IPS-18c (cell line): ENCODE results near the gene LRRC42.
"Not testable (repeated sequence)": the region's sequence is repeated elsewhere in the genome, so short reads cannot be mapped to it uniquely, and the experiment has no call there.

Source experiments
- H3K4me3 ChIP-seq: 2 replicates; pipeline ENCODE4 v1.7.0; 2013; ENCODE audit warnings: low read depth, mild to moderate bottlenecking, low read length, moderate library complexity; ENCODE audit not compliant: insufficient read depth
- H3K9me3 ChIP-seq: one replicate; pipeline ENCODE4 v1.6.1; 2013; ENCODE audit warnings: mild to moderate bottlenecking, low read length, moderate library complexity; ENCODE audit not compliant: control insufficient read depth, insufficient read depth

LRRC42 gene

GRCh38 chr1:53956308-53957168 is 10.4 kb downstream of the LRRC42 start:
- H3K9me3 ChIP-seq = no peaks in the 10 kb centered on the region
- H3K4me3 ChIP-seq = no peak overlapping the region

DNA sequence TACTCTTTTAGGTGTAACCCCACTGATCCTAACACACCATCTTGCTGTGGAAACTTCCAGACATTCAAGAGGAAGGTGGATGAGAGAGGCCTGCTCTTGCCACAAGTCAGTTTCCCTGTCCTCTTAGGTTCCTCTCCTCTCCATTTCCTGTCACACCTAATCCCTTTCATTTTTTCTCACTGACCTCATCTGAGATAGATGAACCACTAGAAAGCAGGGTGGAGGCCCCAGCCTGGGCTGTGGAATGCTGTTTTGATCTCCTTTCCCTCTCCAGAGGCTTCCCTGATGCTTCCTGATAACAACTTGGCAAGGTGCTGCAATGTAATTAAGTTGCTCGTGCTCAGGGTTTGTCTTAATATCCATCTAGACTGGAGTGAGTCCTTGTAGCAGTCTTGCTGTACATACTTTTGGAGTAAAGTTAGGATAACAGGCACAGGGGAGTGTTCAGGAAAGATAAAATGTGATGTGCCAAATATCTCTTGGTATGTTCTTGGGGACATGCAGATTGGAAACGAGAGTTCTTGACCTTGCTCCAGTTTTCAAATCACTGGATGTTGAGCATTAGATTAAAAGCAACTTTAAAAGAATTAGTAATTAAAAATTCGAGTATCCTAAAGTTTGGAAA is 11.2 kb downstream of the LRRC42 start:
- Histone ChIP-seq H3K4me3 (no peak overlapping the region), H3K9me3 (no peaks in the 10 kb centered on the region)

DNA sequence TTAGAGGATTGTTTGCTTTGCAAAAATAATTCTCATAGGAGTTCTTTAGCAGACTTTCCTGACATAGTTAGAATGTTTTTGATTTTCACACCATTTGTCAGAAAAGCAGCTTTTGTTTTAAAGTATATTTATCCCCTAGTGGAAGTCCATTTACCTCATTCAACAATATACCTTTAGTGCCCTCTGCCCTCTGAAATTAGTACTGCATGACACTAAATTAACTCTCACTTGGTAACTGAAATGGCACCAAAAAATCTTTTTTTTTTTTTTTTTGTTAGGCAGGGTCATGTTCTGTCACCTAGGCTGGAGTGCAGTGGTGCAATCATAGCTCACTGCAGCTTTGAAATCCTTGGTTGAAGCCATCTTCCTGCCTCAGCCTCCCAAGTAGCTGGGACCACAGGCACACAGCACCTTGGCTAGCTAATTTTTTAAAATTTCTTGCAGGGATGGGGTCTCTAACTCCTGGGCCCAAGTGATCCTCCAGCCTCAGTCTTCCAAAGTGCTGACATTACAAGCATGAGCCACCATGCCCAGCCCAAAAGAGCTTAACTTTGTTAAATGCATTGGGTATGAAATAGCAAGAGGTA is 13.6 kb downstream of the LRRC42 start:
- Histone ChIP-seq H3K4me3 (no peak overlapping the region), H3K9me3 (no peaks in the 10 kb centered on the region)

DNA sequence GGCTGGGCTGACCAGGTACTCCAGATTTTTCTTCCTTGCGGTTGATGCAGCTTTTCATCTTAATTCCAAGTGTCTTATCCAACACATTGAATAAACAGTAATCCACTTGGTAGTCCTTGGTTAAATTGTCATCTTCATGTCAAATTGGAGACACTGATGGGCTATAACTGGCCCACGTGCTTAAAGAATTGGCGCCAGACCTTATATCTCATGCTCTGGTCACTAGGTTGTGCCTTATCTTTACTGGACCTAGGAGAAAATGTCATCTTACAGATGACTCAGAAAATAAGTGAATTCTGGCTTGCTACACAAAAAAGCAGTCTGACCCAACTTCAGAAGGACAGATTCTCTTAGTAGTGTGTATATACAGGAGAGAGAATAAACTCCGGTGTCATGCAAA is 16.2 kb downstream of the LRRC42 start:
- no peaks in the 10 kb centered on the region for H3K9me3 ChIP-seq
- H3K4me3 ChIP-seq = no peak overlapping the region

DNA sequence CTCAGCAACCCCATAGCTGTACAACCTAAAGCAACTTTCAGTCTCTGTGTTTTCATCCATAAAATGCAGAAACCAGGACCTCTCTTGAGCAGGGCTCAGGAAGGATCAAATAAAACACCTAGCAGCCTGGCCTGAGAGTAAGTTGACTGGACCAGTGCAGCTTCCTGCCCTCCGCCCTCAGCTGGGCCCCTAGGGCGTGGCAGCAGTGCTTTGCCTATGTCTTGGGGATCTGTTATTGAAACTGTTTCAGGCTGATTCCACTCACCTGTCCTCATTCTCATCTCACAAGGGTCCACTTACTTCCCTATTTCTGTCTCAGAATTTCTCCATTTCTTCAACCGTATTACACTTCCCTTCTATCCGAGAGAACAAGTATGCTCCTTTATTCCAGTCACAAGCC is 17.3 kb downstream of the LRRC42 start:
- H3K4me3 ChIP-seq = no peak overlapping the region
- H3K9me3 ChIP-seq = no peaks in the 10 kb centered on the region

GRCh38 chr1:53964109-53964508 is 18.0 kb downstream of the LRRC42 start:
- H3K4me3 ChIP-seq = no peak overlapping the region

GRCh38 chr1:53966794-53967193 is 20.6 kb downstream of the LRRC42 start:
- Histone ChIP-seq H3K4me3 (no peak overlapping the region), H3K9me3 (no peaks in the 10 kb centered on the region)

More at GRCh38 chr1:53964109-53964508, 18.0 kb downstream of the LRRC42 start:
- no peaks in the 10 kb centered on the region for H3K9me3 ChIP-seq

- H3K9me3 ChIP-seq = no peaks in the 10 kb centered on the region
- H3K4me3 ChIP-seq = no peak overlapping the region
Measured at GRCh38 chr1:53967409-53968124, 21.4 kb downstream of the LRRC42 start.

DNA sequence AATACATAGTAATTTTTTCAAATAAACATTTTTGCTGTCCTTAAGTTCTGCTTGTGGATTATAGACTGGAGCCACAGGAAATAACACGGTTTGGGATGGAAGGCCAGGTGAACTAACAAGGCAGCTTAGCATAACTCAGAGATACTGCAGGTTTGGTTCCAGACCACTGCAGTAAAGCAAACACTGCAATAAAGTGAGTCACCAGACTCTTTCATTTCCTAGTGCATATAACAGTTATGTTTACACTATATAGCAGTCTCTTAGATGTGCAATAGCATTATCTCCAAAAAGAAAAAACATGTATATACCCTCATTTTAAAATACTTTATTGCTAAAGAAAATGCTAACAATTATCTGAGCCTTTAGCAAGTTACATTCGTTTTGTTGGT is 22.0 kb downstream of the LRRC42 start:
- H3K4me3 ChIP-seq = no peak overlapping the region
- no peaks in the 10 kb centered on the region for H3K9me3 ChIP-seq

- H3K4me3 ChIP-seq, H3K9me3 ChIP-seq: not testable (repeated sequence)
Measured at GRCh38 chr1:53969323-53969722, 23.2 kb downstream of the LRRC42 start.

GRCh38 chr1:53971718-53972117 is 25.6 kb downstream of the LRRC42 start:
- Histone ChIP-seq H3K9me3 (no peaks in the 10 kb centered on the region), H3K4me3 (no peak overlapping the region)

DNA sequence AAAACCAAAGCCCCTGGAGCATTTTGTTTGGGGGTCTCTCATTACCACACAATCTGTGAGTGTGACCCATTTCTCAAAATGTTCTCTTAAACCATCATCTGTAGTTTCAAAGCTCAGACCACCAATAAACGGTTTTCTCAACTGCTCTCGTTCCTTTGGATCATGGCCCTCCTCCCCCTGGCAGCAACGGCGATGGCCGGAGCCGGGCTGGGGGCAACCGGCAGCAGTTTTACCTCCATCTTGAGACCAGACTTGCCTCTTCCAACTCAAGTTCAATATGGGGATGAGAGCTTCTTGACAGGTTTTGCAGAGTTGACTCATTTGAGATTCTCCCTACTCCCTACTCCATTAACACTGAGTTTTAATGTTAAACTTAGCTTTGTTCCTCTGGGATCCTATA is 29.7 kb downstream of the LRRC42 start:
- Histone ChIP-seq H3K4me3 (no peak overlapping the region), H3K9me3 (no peaks in the 10 kb centered on the region)

- Histone ChIP-seq H3K9me3 (no peaks in the 10 kb centered on the region), H3K4me3 (no peak overlapping the region)
Measured at GRCh38 chr1:53979712-53980450, 33.7 kb downstream of the LRRC42 start.

GRCh38 chr1:53981220-53981619 is 35.1 kb downstream of the LRRC42 start:
- no peak overlapping the region for H3K4me3 ChIP-seq
- no peaks in the 10 kb centered on the region for H3K9me3 ChIP-seq

DNA sequence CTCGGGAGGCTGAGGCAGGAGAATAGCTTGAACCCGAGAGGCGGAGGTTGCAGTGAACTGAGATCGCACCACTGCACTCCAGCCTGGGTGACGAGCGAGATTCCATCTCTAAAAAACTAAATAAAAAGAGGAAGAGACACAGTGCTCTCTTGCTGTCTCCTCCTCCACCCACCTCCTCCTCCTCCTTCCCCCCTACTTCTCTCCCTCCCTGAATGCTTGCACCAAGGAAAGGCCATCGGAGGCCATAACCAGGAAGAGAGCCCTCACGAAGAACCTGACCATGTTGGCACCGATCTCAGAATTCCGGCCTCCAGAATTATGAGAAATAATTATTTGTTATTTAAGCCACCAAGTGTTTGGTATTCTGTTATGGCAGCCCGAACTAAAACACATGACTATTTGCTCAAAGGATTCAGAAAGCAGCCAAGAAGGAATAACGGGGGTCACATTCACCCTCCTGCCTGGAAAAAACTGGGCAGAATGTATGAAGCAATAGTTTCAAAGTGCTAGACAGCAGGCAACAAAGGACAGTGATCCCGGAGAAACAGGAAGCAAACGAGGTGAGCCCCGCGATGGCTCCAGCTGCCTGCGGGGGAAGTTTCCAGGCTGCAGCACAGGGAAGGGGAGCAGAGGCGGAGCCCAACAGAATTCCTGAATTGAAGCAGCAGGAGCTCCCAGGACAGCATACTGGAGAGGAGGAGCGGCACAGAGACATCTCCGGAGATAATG is 36.0 kb downstream of the LRRC42 start:
- H3K4me3 ChIP-seq = no peak overlapping the region
- no peaks in the 10 kb centered on the region for H3K9me3 ChIP-seq

DNA sequence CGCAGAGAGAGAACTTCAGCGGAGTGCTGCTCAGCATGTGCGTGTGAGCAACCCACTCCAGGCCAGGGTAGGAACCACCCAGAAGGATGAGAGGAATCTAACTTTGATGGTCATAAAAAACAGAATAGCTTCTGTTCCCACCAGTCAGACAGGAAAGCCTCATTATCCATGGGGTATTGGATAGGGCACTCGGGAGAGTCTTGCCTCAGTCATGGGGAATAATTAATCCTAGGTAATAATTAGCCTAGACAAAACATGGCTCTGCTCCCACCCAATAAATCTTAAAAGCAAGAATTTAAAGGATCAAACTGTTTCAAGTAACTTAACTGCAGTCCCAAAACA is 36.6 kb downstream of the LRRC42 start:
- no peaks in the 10 kb centered on the region for H3K9me3 ChIP-seq
- H3K4me3 ChIP-seq = no peak overlapping the region

GRCh38 chr1:53984726-53985125 is 38.6 kb downstream of the LRRC42 start:
- H3K9me3 ChIP-seq = no peaks in the 10 kb centered on the region
- H3K4me3 ChIP-seq = no peak overlapping the region
